Activated T-cell treated with anti-CD3 and anti-CD28 coated beads for 48 hours (primary cell): Measurements from ENCODE around the gene HMGCR.

Source experiments
- DNase-seq: peaks from one replicate; pipeline ENCODE4 v3.0.0-alpha.2; 2020; ENCODE audit warnings: low read depth

HMGCR gene

GRCh38 chr5:75340714-75341478 is 3.9 kb downstream of the HMGCR start:
- DNase-seq: no peak

GRCh38 chr5:75341934-75342333 is 4.9 kb downstream of the HMGCR start:
- no peak for DNase-seq

- DNase-seq: no peak
Measured at GRCh38 chr5:75342836-75343235, 5.8 kb downstream of the HMGCR start.

GRCh38 chr5:75348241-75348640 is 11.2 kb downstream of the HMGCR start:
- DNase-seq: no peak

- DNase-seq: no peak
Measured at GRCh38 chr5:75349663-75350062, 12.6 kb downstream of the HMGCR start.

- DNase-seq: no peak
Measured at GRCh38 chr5:75351139-75351926, 14.3 kb downstream of the HMGCR start.

- no peak for DNase-seq
Measured at GRCh38 chr5:75355236-75355635, 18.2 kb downstream of the HMGCR start.

GRCh38 chr5:75356719-75357118 is 19.7 kb downstream of the HMGCR start:
- DNase-seq: no peak

- DNase-seq: no peak
Measured at GRCh38 chr5:75358117-75358516, 21.1 kb downstream of the HMGCR start.

- DNase-seq: no peak
Measured at GRCh38 chr5:75361310-75361709, 24.3 kb downstream of the HMGCR start.

GRCh38 chr5:75362474-75362975 is 25.5 kb downstream of the HMGCR start:
- no peak for DNase-seq

- DNase-seq: no peak
Measured at GRCh38 chr5:75363111-75363510, 26.1 kb downstream of the HMGCR start.

GRCh38 chr5:75363726-75364495 is 26.9 kb downstream of the HMGCR start:
- no peak for DNase-seq

- DNase-seq: no peak
Measured at GRCh38 chr5:75364571-75365280, 27.7 kb downstream of the HMGCR start.

- DNase-seq: no peak
Measured at GRCh38 chr5:75365740-75366139, 28.7 kb downstream of the HMGCR start.

GRCh38 chr5:75366787-75367186 is 29.8 kb downstream of the HMGCR start:
- no peak for DNase-seq

GRCh38 chr5:75367401-75367800 is 30.4 kb downstream of the HMGCR start:
- no peak for DNase-seq

- no peak for DNase-seq
Measured at GRCh38 chr5:75368391-75368790, 31.4 kb downstream of the HMGCR start.

- no peak for DNase-seq
Measured at GRCh38 chr5:75373862-75374261, 36.8 kb downstream of the HMGCR start.

- no peak for DNase-seq
Measured at GRCh38 chr5:75374394-75374814, 37.4 kb downstream of the HMGCR start.

- no peak for DNase-seq
Measured at GRCh38 chr5:75375414-75375813, 38.4 kb downstream of the HMGCR start.

- DNase-seq: no peak
Measured at GRCh38 chr5:75380099-75380498, 43.1 kb downstream of the HMGCR start.
